A172 (cell line): Measurements from ENCODE around the gene LZTS3. TPM values are rescaled to one million over a fixed set of nuclear protein-coding genes. Genes with fewer than 3 reads are reported as not detected.
"Not testable (repeated sequence)": the region's sequence is repeated elsewhere in the genome, so short reads cannot be mapped to it uniquely, and the experiment has no call there.

Source experiments
- DNase-seq: peaks from one replicate; pipeline ENCODE4 v3.0.0-alpha.2; 2015; ENCODE audit warnings: low spot score
- total RNA-seq: library from RNA; depleted of rRNA; stranded (reverse); fragments of >200 nt; shearing (Covaris generic); gene quantifications from 2 replicates; pipeline ENCODE4 v1.2.3, GENCODE V29; 2014; rRNA removed

The LZTS3 gene
- 2.7 and 5.0 TPM in 2 replicates for total RNA-seq

- peak; percentile 62 for DNase-seq
These were observed at the start of gene LZTS3 for GRCh38 chr20:3172933-3173609. Gene LZTS3, minus strand, starts transcription at chr20:3173549. Its CDS starts 6,386 bp downstream, at chr20:3167163.

GRCh38 chr20:3221398-3222226, 48.3 kb upstream of the LZTS3 start:
- DNase-seq, result no peak

GRCh38 chr20:3218307-3218988, 45.1 kb upstream of the LZTS3 start:
- no peak for DNase-seq

- DNase-seq, result not testable (repeated sequence)
These were observed 42.1 kb upstream of the LZTS3 start for GRCh38 chr20:3215359-3215917.

- no peak for DNase-seq
These were observed 39.9 kb upstream of the LZTS3 start for GRCh38 chr20:3213226-3213625.

- no peak for DNase-seq
These were observed 37.0 kb upstream of the LZTS3 start for GRCh38 chr20:3210346-3210745.

- DNase-seq, result no peak
These were observed 36.6 kb upstream of the LZTS3 start for GRCh38 chr20:3209946-3210317.

- DNase-seq, result no peak
These were observed 36.1 kb upstream of the LZTS3 start, which contains the start of gene ITPA for GRCh38 chr20:3209257-3209945. Gene ITPA, plus strand, starts transcription at chr20:3209498. Its CDS starts 54 bp downstream, at chr20:3209552.

GRCh38 chr20:3208786-3209256, 35.5 kb upstream of the LZTS3 start:
- DNase-seq, result no peak

GRCh38 chr20:3204124-3204794, 30.9 kb upstream of the LZTS3 start, which contains the start of gene DDRGK1:
Gene DDRGK1, minus strand, starts transcription at chr20:3204682. Its CDS starts 55 bp downstream, at chr20:3204627.
- DNase-seq, result peak; percentile 75

GRCh38 chr20:3203315-3204123, 30.2 kb upstream of the LZTS3 start:
- DNase-seq, result peak; percentile 28

- DNase-seq, result no peak
These were observed 29.6 kb upstream of the LZTS3 start for GRCh38 chr20:3202965-3203314.

- no peak for DNase-seq
These were observed 26.8 kb upstream of the LZTS3 start for GRCh38 chr20:3199976-3200755.

GRCh38 chr20:3199206-3199605, 25.9 kb upstream of the LZTS3 start:
- no peak for DNase-seq

- no peak for DNase-seq
These were observed 22.4 kb upstream of the LZTS3 start for GRCh38 chr20:3195590-3196237.

- DNase-seq, result no peak
These were observed 21.4 kb upstream of the LZTS3 start for GRCh38 chr20:3194617-3195280.

GRCh38 chr20:3193806-3194616, 20.7 kb upstream of the LZTS3 start:
- no peak for DNase-seq
